ENCODE measurements around the gene FAM170B. TPM values are rescaled to one million over a fixed set of nuclear protein-coding genes. Genes with fewer than 3 reads are reported as not detected.

FAM170B gene
- total RNA-seq, 8 experiments from 2014 or later, result 0.14 to 0.36 (median 0.22) TPM; not detected in 4

DNA sequence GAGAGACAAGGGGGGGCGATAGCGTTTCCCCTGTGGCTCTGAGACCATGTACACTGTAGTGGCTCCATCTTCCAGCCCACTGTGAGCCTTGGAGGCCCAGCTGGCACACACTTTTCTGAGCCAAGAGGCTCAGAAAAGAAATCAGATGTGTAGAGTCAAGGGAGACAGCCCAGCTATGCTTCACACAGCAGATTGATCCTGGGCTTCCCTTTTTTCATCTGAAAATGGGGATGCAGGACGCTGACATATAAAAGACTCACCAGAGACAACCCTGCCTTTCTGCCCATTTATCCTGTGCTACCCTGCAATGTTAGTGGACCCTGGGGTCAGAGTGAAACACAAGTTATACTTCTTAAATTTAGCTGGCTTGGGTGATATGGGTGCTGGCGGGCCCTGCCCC is 40.0 kb upstream of the FAM170B start:
- H3K4me3 ChIP-seq, result no peak overlapping the region
- no peak overlapping the region for H3K27ac ChIP-seq
- no peak for ATAC-seq (replicated peaks in 6 of 8)
- peaks cover 9 to 12% of the 10 kb centered on the region in 2 donors for H3K4me1 ChIP-seq (replicated peaks in 1 of 2)
- 42 to 92% (median 75%) methylated on average over 2 of the region's 4 CpGs; no CpG with 5 or more reads in 7 of the 10 experiments for WGBS, 10 experiments
- in situ Hi-C loops (cut with MboI; ENCODE audit: low pct_unique_long_range_greater_than_20kb in 2 of 9, low sequenced_read_pairs in 9 of 9, unreplicated experiment in 9 of 9), result loop anchor here in 2 of 9 experiments (25.0 kb wide), 3 partner anchors 187 to 512 kb away; no protein-coding TSS in a partner anchor

DNA sequence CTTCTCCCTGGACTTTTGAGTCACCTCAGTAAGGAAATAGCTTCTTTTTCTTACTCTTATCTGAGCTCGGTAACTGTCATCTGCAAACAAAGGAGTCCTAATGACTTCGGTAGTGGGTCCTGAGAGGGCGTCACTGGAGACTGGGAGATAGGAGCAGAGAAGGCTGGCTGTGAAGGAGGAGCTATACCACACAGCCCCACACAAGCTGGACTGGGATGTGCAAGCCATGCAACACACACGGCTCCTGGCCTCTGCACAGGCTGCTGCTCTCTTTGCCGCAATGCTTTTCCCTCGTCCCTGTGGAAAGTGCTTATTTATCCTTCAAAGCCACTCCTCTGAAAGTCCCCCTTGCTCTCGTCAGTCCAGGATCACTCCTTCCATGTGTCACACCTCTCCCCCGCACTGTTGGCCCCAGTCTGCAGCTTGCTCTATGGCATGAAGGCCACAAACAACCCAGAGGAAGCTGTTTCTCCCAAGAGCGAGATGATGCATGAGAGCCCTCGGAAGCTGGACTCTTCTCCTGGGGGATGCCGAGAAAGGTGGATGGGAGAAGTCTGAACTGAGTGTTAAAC is 39.5 kb upstream of the FAM170B start:
- in situ Hi-C loops (cut with MboI; ENCODE audit: low pct_unique_long_range_greater_than_20kb in 2 of 9, low sequenced_read_pairs in 9 of 9, unreplicated experiment in 9 of 9), result loop anchor here in 2 of 9 experiments (25.0 kb wide), 3 partner anchors 186 to 511 kb away; no protein-coding TSS in a partner anchor

DNA sequence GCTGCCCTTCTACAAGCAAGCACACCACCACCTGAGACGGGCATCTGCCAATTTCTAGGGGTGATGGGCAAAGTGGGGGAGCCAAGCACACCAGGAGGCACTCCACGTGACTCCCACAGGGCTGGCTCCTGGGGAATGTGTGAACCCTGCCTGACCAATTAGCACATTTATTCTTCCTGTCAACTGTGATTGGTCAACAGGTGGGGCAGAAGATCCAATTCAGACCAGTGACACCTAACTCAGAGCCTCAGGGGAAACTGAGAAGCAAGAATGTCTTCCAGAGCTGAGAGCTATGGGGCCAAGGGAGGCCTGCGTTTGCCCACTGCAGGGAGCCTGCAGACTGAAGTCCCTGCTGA is 38.9 kb upstream of the FAM170B start:
- Histone ChIP-seq H3K4me1 (replicated peaks in 1 of 2) (peaks cover 9 to 12% of the 10 kb centered on the region in 2 donors), H3K4me3 (no peak overlapping the region), H3K27ac (no peak overlapping the region)
- WGBS, 10 experiments, result 72 to 88% methylated on average over 1 to 2 of the region's 3 CpGs; no CpG with 5 or more reads in 8 of the 10 experiments
- ATAC-seq (replicated peaks in 6 of 8), result no peak
- in situ Hi-C loops (cut with MboI; ENCODE audit: low pct_unique_long_range_greater_than_20kb in 2 of 9, low sequenced_read_pairs in 9 of 9, unreplicated experiment in 9 of 9), result loop anchor here in 2 of 9 experiments (25.0 kb wide), 3 partner anchors 185 to 510 kb away; no protein-coding TSS in a partner anchor

More for the DNA sequence above, 39.5 kb upstream of the FAM170B start:
- 60 to 100% (median 89%) methylated on average over 1 to 5 of the region's 11 CpGs; no CpG with 5 or more reads in 2 of the 10 experiments for WGBS, 10 experiments
- peaks cover 9 to 12% of the 10 kb centered on the region in 2 donors for H3K4me1 ChIP-seq (replicated peaks in 1 of 2)
- H3K4me3 ChIP-seq, result no peak overlapping the region
- no peak overlapping the region for H3K27ac ChIP-seq
- ATAC-seq (replicated peaks in 6 of 8), result no peak

DNA sequence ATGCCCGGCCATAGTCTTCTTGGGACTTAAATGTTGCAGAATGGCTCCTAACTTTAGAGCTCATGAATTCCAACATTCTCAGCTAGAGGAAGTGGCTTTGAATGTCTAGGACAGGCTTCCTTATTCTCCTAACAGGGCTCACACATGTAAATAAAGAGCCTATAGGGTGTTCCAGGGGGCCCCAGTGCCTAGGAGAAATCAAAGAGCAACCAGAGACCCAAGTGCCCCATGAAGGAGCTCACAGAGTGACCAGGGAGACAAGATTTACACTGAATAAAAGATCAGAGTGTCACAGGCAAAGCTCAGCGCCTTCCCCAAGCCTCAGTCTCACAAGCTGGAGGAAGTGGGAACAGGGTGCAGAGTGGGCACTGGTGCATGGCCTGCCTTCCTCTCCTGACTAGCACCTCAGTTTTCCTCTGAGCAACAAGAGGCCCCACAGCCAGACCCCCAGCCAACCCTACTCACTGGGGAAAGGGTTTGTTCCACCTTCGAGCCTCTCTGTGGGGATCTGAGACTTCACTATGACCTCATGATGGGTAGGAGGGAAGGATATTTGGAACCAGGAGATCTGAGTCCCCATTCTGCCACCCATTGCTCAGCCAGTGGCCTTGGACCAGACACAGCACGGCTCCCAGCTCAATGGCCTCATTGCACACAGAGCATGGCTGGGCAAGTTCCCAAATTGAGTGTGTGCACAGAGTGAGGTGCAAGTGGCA is 38.4 kb upstream of the FAM170B start:
- in situ Hi-C loops (cut with MboI; ENCODE audit: low pct_unique_long_range_greater_than_20kb in 2 of 9, low sequenced_read_pairs in 9 of 9, unreplicated experiment in 9 of 9), result loop anchor here in 2 of 9 experiments (25.0 kb wide), 3 partner anchors 185 to 510 kb away; no protein-coding TSS in a partner anchor
- Histone ChIP-seq H3K4me1 (replicated peaks in 1 of 2) (peaks cover 6 to 7% of the 10 kb centered on the region in 2 donors), H3K27ac (no peak overlapping the region), H3K4me3 (no peak overlapping the region)
- ATAC-seq (replicated peaks in 6 of 8), result no peak
- 78 to 100% (median 86%) methylated on average over 1 to 3 of the region's 4 CpGs; no CpG with 5 or more reads in 5 of the 10 experiments for WGBS, 10 experiments

DNA sequence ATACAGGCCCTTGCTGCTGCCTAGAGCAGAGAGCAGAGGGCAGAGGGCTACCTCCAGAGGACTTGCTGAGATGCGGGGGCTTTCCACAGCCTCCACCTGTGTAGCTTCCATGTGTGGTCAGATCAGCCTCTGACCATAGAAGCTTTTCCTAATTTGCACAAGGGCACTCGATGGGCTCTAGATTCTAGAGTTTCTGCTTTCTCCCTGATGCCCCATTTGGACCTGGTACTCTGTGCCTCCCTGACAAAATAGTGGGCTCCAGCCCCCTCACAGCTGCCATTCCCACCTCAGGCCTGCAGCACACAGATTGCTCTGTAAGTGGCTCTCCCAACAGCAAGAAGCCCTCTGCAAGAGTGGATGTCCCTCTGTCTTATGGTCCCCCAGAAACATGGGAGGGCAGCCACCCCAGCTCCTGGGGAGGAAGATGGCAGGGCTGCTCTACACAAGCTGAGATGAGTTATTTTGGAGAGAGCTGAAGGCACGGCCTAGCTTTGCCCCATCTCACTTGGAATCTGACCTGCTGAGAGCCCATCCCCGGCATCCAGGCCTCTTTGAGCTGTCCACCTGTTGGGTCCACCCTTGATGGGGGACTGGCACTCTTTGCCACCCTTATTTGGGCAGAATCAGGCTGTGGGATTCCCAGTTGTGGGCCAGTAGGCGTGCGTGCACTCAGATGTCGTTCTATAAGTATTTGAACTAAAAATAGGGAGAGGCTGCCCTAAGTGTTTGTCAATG is 37.7 kb upstream of the FAM170B start:
- ATAC-seq (replicated peaks in 6 of 8), result no peak
- in situ Hi-C loops (cut with MboI; ENCODE audit: low pct_unique_long_range_greater_than_20kb in 2 of 9, low sequenced_read_pairs in 9 of 9, unreplicated experiment in 9 of 9), result loop anchor here in 2 of 9 experiments (25.0 kb wide), 3 partner anchors 184 to 509 kb away; no protein-coding TSS in a partner anchor
- H3K27ac ChIP-seq, result no peak overlapping the region
- H3K4me1 ChIP-seq (replicated peaks in 1 of 2), result peaks cover 0 to 2% of the 10 kb centered on the region in 2 donors
- 59 to 80% (median 71%) methylated on average over 1 to 5 of the region's 7 CpGs; no CpG with 5 or more reads in 6 of the 10 experiments for WGBS, 10 experiments
- H3K4me3 ChIP-seq, result no peak overlapping the region

DNA sequence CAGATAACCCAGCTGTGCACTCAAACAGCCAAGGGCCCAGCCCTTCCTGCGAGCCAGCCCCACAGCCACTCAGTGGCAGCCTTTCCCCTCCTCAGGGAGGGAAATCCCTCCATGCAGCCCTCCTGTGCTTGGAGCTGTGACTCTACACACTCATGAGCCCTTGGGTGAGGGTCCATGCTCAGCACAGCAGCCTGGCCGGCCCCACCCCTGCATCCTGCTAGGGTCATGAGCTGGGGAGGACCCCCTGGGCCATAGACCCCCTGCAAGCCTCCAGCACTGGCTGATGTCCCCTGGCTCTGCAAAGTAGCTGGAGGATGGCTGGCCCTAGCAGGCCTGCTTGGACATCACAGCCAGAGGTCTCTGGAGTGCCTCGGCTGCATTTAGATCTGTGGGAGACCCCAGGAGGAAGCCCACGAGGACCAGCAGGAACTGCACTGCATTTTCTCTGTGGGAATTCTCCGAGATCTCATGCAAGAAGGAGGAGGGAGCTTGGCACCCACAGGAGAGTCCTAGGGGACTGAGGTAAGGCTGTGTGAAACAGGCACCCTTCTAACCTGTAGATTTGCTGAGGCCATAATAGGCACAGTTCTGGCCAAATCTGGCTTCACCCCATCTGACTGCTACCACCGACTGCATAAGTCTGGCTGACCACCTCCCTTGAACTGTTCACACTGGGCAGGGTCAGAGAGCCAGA is 37.0 kb upstream of the FAM170B start:
- in situ Hi-C loops (cut with MboI; ENCODE audit: low pct_unique_long_range_greater_than_20kb in 2 of 9, low sequenced_read_pairs in 9 of 9, unreplicated experiment in 9 of 9), result loop anchor here in 2 of 9 experiments (25.0 kb wide), 3 partner anchors 183 to 508 kb away; no protein-coding TSS in a partner anchor
- WGBS, 10 experiments, result 25 to 92% (median 74%) methylated on average over 1 to 2 of the region's 6 CpGs; no CpG with 5 or more reads in 4 of the 10 experiments
- ATAC-seq (replicated peaks in 6 of 8), result no peak

DNA sequence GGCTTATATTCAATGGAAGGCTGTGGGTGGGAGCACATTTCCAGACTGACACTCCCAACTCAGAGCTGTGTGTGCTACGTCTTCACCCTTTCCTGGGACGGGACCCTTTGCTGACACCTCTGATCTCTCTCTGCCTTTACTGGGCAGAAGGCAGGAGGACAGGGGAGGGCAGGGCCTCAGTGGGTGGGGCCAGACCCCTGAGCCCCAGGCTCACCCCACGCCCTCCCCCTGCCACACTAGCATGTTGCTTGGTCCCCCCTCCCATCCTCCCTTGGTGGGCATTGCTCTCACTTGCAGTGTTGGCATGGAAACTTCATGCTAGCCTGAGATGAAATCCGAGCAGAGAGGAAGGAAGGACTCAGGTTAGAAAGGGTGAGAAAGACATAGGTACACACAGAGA is 36.0 kb upstream of the FAM170B start:
- Histone ChIP-seq H3K27ac (no peak overlapping the region), H3K4me3 (no peak overlapping the region), H3K4me1 (replicated peaks in 1 of 2) (no peaks in the 10 kb centered on the region)
- in situ Hi-C loops (cut with MboI; ENCODE audit: low pct_unique_long_range_greater_than_20kb in 2 of 9, low sequenced_read_pairs in 9 of 9, unreplicated experiment in 9 of 9), result loop anchor here in 2 of 9 experiments (25.0 kb wide), 3 partner anchors 182 to 507 kb away; no protein-coding TSS in a partner anchor
- ATAC-seq (replicated peaks in 6 of 8), result no peak
- WGBS, 10 experiments, result 80 to 100% (median 100%) methylated on average over 1 of the region's 4 CpGs; no CpG with 5 or more reads in 6 of the 10 experiments

More for the DNA sequence above, 37.0 kb upstream of the FAM170B start:
- Histone ChIP-seq H3K4me1 (replicated peaks in 1 of 2) (no peaks in the 10 kb centered on the region), H3K4me3 (no peak overlapping the region), H3K27ac (no peak overlapping the region)

DNA sequence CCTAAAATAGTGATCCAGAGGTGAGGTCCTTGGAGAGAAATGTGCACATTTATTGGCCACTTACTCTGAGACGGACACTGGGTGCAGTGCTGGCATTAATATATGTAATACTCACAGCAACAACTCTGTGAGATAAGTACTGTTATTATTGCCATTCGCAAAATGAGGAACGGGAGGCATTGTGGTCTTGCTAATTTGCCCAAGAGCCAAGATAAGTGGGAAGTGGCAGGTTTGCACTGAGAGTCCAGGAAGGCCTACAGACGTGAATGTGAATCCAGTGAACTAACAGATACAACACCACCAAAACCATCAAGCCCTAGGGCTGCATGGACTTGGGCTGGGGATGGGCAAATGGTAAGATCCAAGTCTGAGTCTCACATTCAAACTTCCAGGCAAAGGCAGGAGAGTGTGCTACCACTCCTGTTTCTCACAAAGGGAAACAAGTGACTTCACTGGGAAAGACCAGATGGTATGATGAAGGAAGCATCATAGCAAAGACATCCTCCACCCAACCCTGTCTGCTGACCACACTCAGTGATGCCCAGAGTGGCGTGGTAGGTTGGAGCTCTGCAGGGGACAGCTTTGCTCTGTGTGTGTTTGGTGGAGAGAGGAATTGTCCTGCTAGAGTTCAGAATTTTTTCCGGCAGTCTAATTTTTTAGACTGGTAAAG is 35.1 kb upstream of the FAM170B start:
- in situ Hi-C loops (cut with MboI; ENCODE audit: low pct_unique_long_range_greater_than_20kb in 2 of 9, low sequenced_read_pairs in 9 of 9, unreplicated experiment in 9 of 9), result loop anchor here in 2 of 9 experiments (25.0 kb wide), 3 partner anchors 182 to 507 kb away; no protein-coding TSS in a partner anchor
- no peak overlapping the region for H3K27ac ChIP-seq
- peak in 2 of 8 experiments; percentile 41 to 63 for ATAC-seq (replicated peaks in 6 of 8)
- 0 to 100% (median 83%) methylated on average over 1 to 5 of the region's 6 CpGs; no CpG with 5 or more reads in 1 of the 10 experiments for WGBS, 10 experiments
- no peaks in the 10 kb centered on the region for H3K4me1 ChIP-seq (replicated peaks in 1 of 2)
- no peak overlapping the region for H3K4me3 ChIP-seq

DNA sequence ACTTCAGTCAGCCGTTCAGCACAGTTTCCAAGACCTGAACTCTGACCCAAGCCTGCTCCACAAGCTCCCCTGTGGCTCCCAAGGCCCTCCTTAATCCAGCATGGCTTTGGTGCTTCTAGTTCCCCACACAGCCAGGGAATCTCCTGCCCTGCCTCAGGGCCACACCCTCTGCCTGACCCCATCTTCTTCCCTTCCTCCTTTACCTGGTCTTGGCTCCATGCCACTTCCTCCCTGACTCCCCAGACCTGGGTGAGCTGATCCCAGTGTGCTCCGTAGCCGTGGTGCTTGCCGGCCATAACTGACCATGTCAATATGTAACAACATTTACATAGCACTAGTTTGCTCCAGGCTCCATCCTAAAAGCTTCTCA is 34.3 kb upstream of the FAM170B start:
- Histone ChIP-seq H3K4me3 (no peak overlapping the region), H3K27ac (no peak overlapping the region), H3K4me1 (replicated peaks in 1 of 2) (no peaks in the 10 kb centered on the region)
- no peak for ATAC-seq (replicated peaks in 6 of 8)
- 67 to 90% (median 83%) methylated on average over 1 to 2 of the region's 4 CpGs; no CpG with 5 or more reads in 7 of the 10 experiments for WGBS, 10 experiments
- in situ Hi-C loops (cut with MboI; ENCODE audit: low pct_unique_long_range_greater_than_20kb in 2 of 9, low sequenced_read_pairs in 9 of 9, unreplicated experiment in 9 of 9), result loop anchor here in 2 of 9 experiments (25.0 kb wide), 3 partner anchors 181 to 506 kb away; no protein-coding TSS in a partner anchor

DNA sequence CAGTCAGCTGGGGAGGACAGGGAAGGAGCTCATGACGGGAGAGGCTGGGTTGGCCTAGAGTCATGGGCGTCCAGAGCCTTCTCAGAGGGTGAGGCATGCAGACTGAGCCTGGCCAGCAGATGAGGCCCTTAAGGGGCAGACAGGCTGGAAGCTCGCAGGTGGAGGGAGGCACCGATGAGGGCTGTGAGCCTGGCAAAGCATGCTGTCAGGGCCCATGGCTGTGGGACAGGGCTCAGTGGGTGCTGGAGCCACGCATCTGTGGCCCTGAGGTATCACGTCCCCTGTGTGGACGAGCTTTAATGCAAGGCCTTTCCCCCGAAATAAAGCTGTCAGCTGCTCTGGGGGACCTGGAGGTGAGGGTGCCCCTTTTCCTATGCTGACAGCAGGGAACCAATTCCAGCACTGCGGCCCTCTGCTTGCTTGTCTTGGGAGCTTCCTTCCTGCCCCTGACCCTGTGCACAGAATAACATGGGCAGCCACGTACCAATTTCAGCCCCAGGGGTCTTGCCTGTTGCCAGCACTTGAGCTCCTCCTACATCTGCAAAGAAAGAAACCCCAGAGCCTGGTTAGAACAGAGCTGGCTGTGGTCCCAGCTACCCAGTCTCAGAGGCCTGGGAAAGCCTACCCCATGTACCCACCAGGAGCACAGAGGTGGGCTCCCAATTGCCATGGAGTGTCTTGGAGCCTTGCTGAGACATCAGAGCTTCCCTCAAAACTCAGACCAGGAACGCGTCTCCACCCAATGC is 33.8 kb upstream of the FAM170B start:
- no peaks in the 10 kb centered on the region for H3K4me1 ChIP-seq (replicated peaks in 1 of 2)
- in situ Hi-C loops (cut with MboI; ENCODE audit: low pct_unique_long_range_greater_than_20kb in 2 of 9, low sequenced_read_pairs in 9 of 9, unreplicated experiment in 9 of 9), result loop anchor here in 2 of 9 experiments (25.0 kb wide), 3 partner anchors 180 to 505 kb away; no protein-coding TSS in a partner anchor
- 52 to 100% (median 80%) methylated on average over 1 to 5 of the region's 12 CpGs; no CpG with 5 or more reads in 5 of the 10 experiments for WGBS, 10 experiments
- peak in 3 of 8 experiments; percentile 18 to 58 (median 53) for ATAC-seq (replicated peaks in 6 of 8)
- no peak overlapping the region for H3K4me3 ChIP-seq
- H3K27ac ChIP-seq, result no peak overlapping the region
